HG03159 (cell line): ENCODE measurements around the gene EPHX1.
"Not testable (repeated sequence)": the region's sequence is repeated elsewhere in the genome, so short reads cannot be mapped to it uniquely, and the experiment has no call there.

Experiments used
- ATAC-seq: cut with Tn5 transposase; IDR thresholded peaks from one replicate; pipeline ENCODE4 v1.9.1; 2021; ENCODE audit warnings: mild to moderate bottlenecking, moderate library complexity; ENCODE audit not compliant: unreplicated experiment

EPHX1 gene

GRCh38 chr1:225880222-225880588 is 70.3 kb downstream of the EPHX1 start:
- ATAC-seq: no peak

- no peak for ATAC-seq
Measured at GRCh38 chr1:225880636-225881035, 70.7 kb downstream of the EPHX1 start.

- peak; percentile 4 for ATAC-seq
Measured at GRCh38 chr1:225881081-225881958, 71.4 kb downstream of the EPHX1 start.

- ATAC-seq: peak; percentile 68
Measured at GRCh38 chr1:225881959-225882693, 72.2 kb downstream of the EPHX1 start, which contains the start of gene TMEM63A. Gene TMEM63A (minus strand): TSS chr1:225882380. CDS start chr1:225877580, 4,800 bp downstream.

- peak; percentile 28 for ATAC-seq
Measured at GRCh38 chr1:225882694-225883615, 73.0 kb downstream of the EPHX1 start.

GRCh38 chr1:225883616-225884265 is 73.8 kb downstream of the EPHX1 start:
- ATAC-seq: no peak

- no peak for ATAC-seq
Measured at GRCh38 chr1:225885336-225885735, 75.4 kb downstream of the EPHX1 start.

GRCh38 chr1:225886159-225887029 is 76.5 kb downstream of the EPHX1 start:
- no peak for ATAC-seq

GRCh38 chr1:225887030-225887314 is 77.0 kb downstream of the EPHX1 start:
- no peak for ATAC-seq

GRCh38 chr1:225887554-225888288 is 77.8 kb downstream of the EPHX1 start:
- not testable (repeated sequence) for ATAC-seq

GRCh38 chr1:225888289-225888897 is 78.5 kb downstream of the EPHX1 start:
- no peak for ATAC-seq

- no peak for ATAC-seq
Measured at GRCh38 chr1:225888898-225889601, 79.1 kb downstream of the EPHX1 start, which contains the start of gene LEFTY1. Gene LEFTY1 (minus strand): TSS chr1:225889146. CDS start chr1:225889066, 80 bp downstream.

GRCh38 chr1:225889743-225890142 is 79.8 kb downstream of the EPHX1 start:
- no peak for ATAC-seq

- no peak for ATAC-seq
Measured at GRCh38 chr1:225890346-225891228, 80.7 kb downstream of the EPHX1 start.

- no peak for ATAC-seq
Measured at GRCh38 chr1:225891229-225891972, 81.5 kb downstream of the EPHX1 start.

- ATAC-seq: no peak
Measured at GRCh38 chr1:225892307-225892706, 82.4 kb downstream of the EPHX1 start.
